ENCODE measurements around the gene MYH13.

MYH13 gene

GRCh38 chr17:10280068-10280467 is 92.7 kb downstream of the MYH13 start:
- Histone ChIP-seq H3K4me1 (ENCODE audit: insufficient read depth, low read length) (no peaks in the 10 kb centered on the region), H3K36me3 (ENCODE audit: insufficient read depth, low read length) (no peaks in the 10 kb centered on the region), H3K9me3 (ENCODE audit: low read length) (no peaks in the 10 kb centered on the region), H3K4me3 (ENCODE audit: low read length) (no peak overlapping the region), H3K27me3 (ENCODE audit: insufficient read depth, low read length) (no peaks in the 10 kb centered on the region), H2AFZ (ENCODE audit: low read depth, low read length) (no peak overlapping the region)

- Histone ChIP-seq H3K36me3 (ENCODE audit: insufficient read depth, low read length) (no peaks in the 10 kb centered on the region), H2AFZ (ENCODE audit: low read depth, low read length) (no peak overlapping the region), H3K27me3 (ENCODE audit: insufficient read depth, low read length) (no peaks in the 10 kb centered on the region), H3K4me3 (ENCODE audit: low read length) (no peak overlapping the region), H3K9me3 (ENCODE audit: low read length) (no peaks in the 10 kb centered on the region), H3K4me1 (ENCODE audit: insufficient read depth, low read length) (no peaks in the 10 kb centered on the region)
These were observed 94.6 kb downstream of the MYH13 start for GRCh38 chr17:10278218-10278617.

- H2AFZ ChIP-seq (ENCODE audit: low read depth, low read length) = no peak overlapping the region
- H3K36me3 ChIP-seq (ENCODE audit: insufficient read depth, low read length) = no peaks in the 10 kb centered on the region
- no peaks in the 10 kb centered on the region for H3K27me3 ChIP-seq (ENCODE audit: insufficient read depth, low read length)
- no peaks in the 10 kb centered on the region for H3K9me3 ChIP-seq (ENCODE audit: low read length)
- H3K4me3 ChIP-seq (ENCODE audit: low read length) = no peak overlapping the region
- H3K4me1 ChIP-seq (ENCODE audit: insufficient read depth, low read length) = no peaks in the 10 kb centered on the region
These were observed 96.4 kb downstream of the MYH13 start for GRCh38 chr17:10276436-10276835.

- Histone ChIP-seq H3K36me3 (ENCODE audit: insufficient read depth, low read length) (no peaks in the 10 kb centered on the region), H3K27me3 (ENCODE audit: insufficient read depth, low read length) (no peaks in the 10 kb centered on the region), H3K4me3 (ENCODE audit: low read length) (no peak overlapping the region), H3K9me3 (ENCODE audit: low read length) (no peaks in the 10 kb centered on the region), H2AFZ (ENCODE audit: low read depth, low read length) (no peak overlapping the region), H3K4me1 (ENCODE audit: insufficient read depth, low read length) (no peaks in the 10 kb centered on the region)
These were observed 97.4 kb downstream of the MYH13 start for GRCh38 chr17:10275418-10275817.

- Histone ChIP-seq H3K4me3 (ENCODE audit: low read length) (no peak overlapping the region), H3K4me1 (ENCODE audit: insufficient read depth, low read length) (no peaks in the 10 kb centered on the region), H3K9me3 (ENCODE audit: low read length) (no peaks in the 10 kb centered on the region), H2AFZ (ENCODE audit: low read depth, low read length) (no peak overlapping the region), H3K27me3 (ENCODE audit: insufficient read depth, low read length) (no peaks in the 10 kb centered on the region), H3K36me3 (ENCODE audit: insufficient read depth, low read length) (no peaks in the 10 kb centered on the region)
These were observed 101.7 kb downstream of the MYH13 start for GRCh38 chr17:10271106-10271562.

GRCh38 chr17:10270258-10270657 is 102.5 kb downstream of the MYH13 start:
- H3K4me1 ChIP-seq (ENCODE audit: insufficient read depth, low read length) = no peaks in the 10 kb centered on the region
- no peak overlapping the region for H2AFZ ChIP-seq (ENCODE audit: low read depth, low read length)
- no peaks in the 10 kb centered on the region for H3K9me3 ChIP-seq (ENCODE audit: low read length)
- H3K4me3 ChIP-seq (ENCODE audit: low read length) = no peak overlapping the region
- H3K27me3 ChIP-seq (ENCODE audit: insufficient read depth, low read length) = no peaks in the 10 kb centered on the region
- no peaks in the 10 kb centered on the region for H3K36me3 ChIP-seq (ENCODE audit: insufficient read depth, low read length)

- H3K4me1 ChIP-seq (ENCODE audit: insufficient read depth, low read length) = no peaks in the 10 kb centered on the region
- no peaks in the 10 kb centered on the region for H3K36me3 ChIP-seq (ENCODE audit: insufficient read depth, low read length)
- H3K9me3 ChIP-seq (ENCODE audit: low read length) = no peaks in the 10 kb centered on the region
- H2AFZ ChIP-seq (ENCODE audit: low read depth, low read length) = no peak overlapping the region
- no peak overlapping the region for H3K4me3 ChIP-seq (ENCODE audit: low read length)
- H3K27me3 ChIP-seq (ENCODE audit: insufficient read depth, low read length) = no peaks in the 10 kb centered on the region
These were observed 104.8 kb downstream of the MYH13 start for GRCh38 chr17:10268005-10268404.

- no peak overlapping the region for H3K4me3 ChIP-seq (ENCODE audit: low read length)
- no peak overlapping the region for H2AFZ ChIP-seq (ENCODE audit: low read depth, low read length)
- H3K36me3 ChIP-seq (ENCODE audit: insufficient read depth, low read length) = no peaks in the 10 kb centered on the region
- no peaks in the 10 kb centered on the region for H3K9me3 ChIP-seq (ENCODE audit: low read length)
- no peaks in the 10 kb centered on the region for H3K4me1 ChIP-seq (ENCODE audit: insufficient read depth, low read length)
- no peaks in the 10 kb centered on the region for H3K27me3 ChIP-seq (ENCODE audit: insufficient read depth, low read length)
These were observed 106.4 kb downstream of the MYH13 start for GRCh38 chr17:10266296-10266876.

GRCh38 chr17:10265100-10265810 is 107.6 kb downstream of the MYH13 start:
- no peak overlapping the region for H3K4me3 ChIP-seq (ENCODE audit: low read length)
- no peaks in the 10 kb centered on the region for H3K36me3 ChIP-seq (ENCODE audit: insufficient read depth, low read length)
- H3K9me3 ChIP-seq (ENCODE audit: low read length) = no peaks in the 10 kb centered on the region
- H2AFZ ChIP-seq (ENCODE audit: low read depth, low read length) = no peak overlapping the region
- no peaks in the 10 kb centered on the region for H3K27me3 ChIP-seq (ENCODE audit: insufficient read depth, low read length)
- no peaks in the 10 kb centered on the region for H3K4me1 ChIP-seq (ENCODE audit: insufficient read depth, low read length)

- Histone ChIP-seq H3K9me3 (ENCODE audit: low read length) (no peaks in the 10 kb centered on the region), H2AFZ (ENCODE audit: low read depth, low read length) (no peak overlapping the region), H3K4me3 (ENCODE audit: low read length) (no peak overlapping the region), H3K36me3 (ENCODE audit: insufficient read depth, low read length) (no peaks in the 10 kb centered on the region), H3K4me1 (ENCODE audit: insufficient read depth, low read length) (no peaks in the 10 kb centered on the region), H3K27me3 (ENCODE audit: insufficient read depth, low read length) (no peaks in the 10 kb centered on the region)
These were observed 108.8 kb downstream of the MYH13 start for GRCh38 chr17:10264051-10264450.

GRCh38 chr17:10262451-10262850 is 110.4 kb downstream of the MYH13 start:
- Histone ChIP-seq H3K4me3 (ENCODE audit: low read length) (no peak overlapping the region), H3K27me3 (ENCODE audit: insufficient read depth, low read length) (no peaks in the 10 kb centered on the region), H3K36me3 (ENCODE audit: insufficient read depth, low read length) (no peaks in the 10 kb centered on the region), H3K4me1 (ENCODE audit: insufficient read depth, low read length) (no peaks in the 10 kb centered on the region), H2AFZ (ENCODE audit: low read depth, low read length) (no peak overlapping the region), H3K9me3 (ENCODE audit: low read length) (no peaks in the 10 kb centered on the region)

GRCh38 chr17:10261098-10261497 is 111.7 kb downstream of the MYH13 start:
- H3K4me1 ChIP-seq (ENCODE audit: insufficient read depth, low read length) = no peaks in the 10 kb centered on the region
- no peak overlapping the region for H2AFZ ChIP-seq (ENCODE audit: low read depth, low read length)
- H3K36me3 ChIP-seq (ENCODE audit: insufficient read depth, low read length) = no peaks in the 10 kb centered on the region
- no peaks in the 10 kb centered on the region for H3K9me3 ChIP-seq (ENCODE audit: low read length)
- no peak overlapping the region for H3K4me3 ChIP-seq (ENCODE audit: low read length)
- H3K27me3 ChIP-seq (ENCODE audit: insufficient read depth, low read length) = no peaks in the 10 kb centered on the region

GRCh38 chr17:10251212-10251948 is 121.4 kb downstream of the MYH13 start:
- no peaks in the 10 kb centered on the region for H3K27me3 ChIP-seq (ENCODE audit: insufficient read depth, low read length)
- no peak overlapping the region for H3K4me3 ChIP-seq (ENCODE audit: low read length)
- no peaks in the 10 kb centered on the region for H3K36me3 ChIP-seq (ENCODE audit: insufficient read depth, low read length)
- H2AFZ ChIP-seq (ENCODE audit: low read depth, low read length) = no peak overlapping the region
- H3K4me1 ChIP-seq (ENCODE audit: insufficient read depth, low read length) = no peaks in the 10 kb centered on the region
- no peaks in the 10 kb centered on the region for H3K9me3 ChIP-seq (ENCODE audit: low read length)
